ENCODE data around the gene RPTOR.

RPTOR gene

GRCh38 chr17:80824549-80825470, 280.2 kb downstream of the RPTOR start:
- DNase-seq (ENCODE audit: low read depth in 2 of 2, low spot score in 1 of 2) = no peak

DNA sequence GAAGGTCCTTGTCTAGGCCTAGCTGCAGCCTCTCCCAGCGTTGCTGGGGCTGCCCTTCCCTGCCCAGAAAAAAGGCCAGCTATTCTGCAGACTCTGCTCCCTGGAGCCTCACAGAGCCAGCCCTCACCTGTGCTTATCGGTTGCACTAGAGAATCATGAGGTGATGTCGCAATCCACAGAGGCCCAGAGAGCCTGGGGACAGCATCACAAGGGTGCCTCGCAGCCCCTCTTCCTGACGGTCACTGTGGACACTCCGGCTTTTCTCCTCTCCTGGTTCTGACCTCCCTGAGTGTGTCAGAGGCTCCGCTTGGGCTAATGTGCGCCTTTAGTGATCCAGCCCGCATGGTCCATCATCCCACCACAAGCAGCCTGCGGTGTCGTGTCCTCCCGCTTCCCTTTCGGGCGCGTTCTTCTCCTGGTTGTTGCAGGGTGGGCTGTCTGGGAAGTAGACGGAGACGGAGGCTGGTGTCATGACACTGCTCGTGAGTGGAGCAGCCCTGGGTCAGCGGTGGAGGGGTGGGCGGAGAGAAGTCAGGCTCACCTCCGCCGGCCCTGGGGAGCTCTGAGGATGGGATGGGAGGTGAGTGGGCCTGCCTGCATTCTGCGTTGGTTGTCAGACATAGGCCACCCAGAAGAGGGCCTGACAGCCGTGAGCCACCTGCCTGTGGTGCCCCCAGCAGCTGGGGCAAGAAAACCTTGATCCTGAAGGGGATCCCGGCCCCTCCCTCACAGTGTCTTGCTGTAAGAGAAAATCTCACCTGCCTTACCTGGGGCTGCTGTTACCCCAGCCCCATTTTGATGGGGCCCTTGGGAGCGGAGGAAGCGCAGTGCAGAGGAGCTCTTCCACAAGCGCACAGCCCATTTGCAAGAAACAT, 281.1 kb downstream of the RPTOR start:
- DNase-seq (ENCODE audit: low read depth in 2 of 2, low spot score in 1 of 2) = no peak

GRCh38 chr17:80826346-80826954, 281.8 kb downstream of the RPTOR start:
- no peak for DNase-seq (ENCODE audit: low read depth in 2 of 2, low spot score in 1 of 2)

DNA sequence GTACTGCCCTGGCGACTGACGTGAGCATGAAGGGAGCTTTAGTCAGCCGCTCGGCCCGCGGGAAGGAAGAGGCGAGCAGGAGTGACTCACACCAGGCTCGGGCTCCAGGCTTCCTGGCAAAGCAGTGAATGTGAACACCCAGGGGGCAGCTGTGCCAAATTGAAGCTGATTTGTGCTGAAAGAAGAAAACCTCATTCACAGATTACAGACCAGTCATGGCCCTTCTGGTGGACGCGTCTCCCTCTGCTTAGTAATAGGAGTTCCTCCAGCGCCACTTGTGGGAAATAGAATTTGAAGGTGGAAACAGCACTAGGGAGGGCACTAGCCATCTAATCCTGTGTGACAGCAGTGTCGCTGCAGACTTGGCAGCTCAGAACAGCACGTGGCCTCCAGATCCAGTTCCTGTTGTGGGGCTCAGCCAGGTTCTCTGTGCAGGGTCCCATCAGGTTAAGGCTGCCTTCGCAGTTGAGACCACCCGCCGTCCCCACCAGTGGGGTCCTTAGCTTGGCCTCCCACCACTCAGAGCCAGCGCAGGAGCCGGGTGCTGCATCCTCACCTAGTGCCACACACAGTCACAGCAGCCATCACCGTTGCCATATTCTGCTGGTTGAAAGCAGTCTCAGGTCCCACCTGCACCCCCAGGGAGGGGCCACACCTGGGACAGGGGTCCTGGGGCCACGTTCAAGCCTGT, 282.5 kb downstream of the RPTOR start:
- no peak for DNase-seq (ENCODE audit: low read depth in 2 of 2, low spot score in 1 of 2)

DNA sequence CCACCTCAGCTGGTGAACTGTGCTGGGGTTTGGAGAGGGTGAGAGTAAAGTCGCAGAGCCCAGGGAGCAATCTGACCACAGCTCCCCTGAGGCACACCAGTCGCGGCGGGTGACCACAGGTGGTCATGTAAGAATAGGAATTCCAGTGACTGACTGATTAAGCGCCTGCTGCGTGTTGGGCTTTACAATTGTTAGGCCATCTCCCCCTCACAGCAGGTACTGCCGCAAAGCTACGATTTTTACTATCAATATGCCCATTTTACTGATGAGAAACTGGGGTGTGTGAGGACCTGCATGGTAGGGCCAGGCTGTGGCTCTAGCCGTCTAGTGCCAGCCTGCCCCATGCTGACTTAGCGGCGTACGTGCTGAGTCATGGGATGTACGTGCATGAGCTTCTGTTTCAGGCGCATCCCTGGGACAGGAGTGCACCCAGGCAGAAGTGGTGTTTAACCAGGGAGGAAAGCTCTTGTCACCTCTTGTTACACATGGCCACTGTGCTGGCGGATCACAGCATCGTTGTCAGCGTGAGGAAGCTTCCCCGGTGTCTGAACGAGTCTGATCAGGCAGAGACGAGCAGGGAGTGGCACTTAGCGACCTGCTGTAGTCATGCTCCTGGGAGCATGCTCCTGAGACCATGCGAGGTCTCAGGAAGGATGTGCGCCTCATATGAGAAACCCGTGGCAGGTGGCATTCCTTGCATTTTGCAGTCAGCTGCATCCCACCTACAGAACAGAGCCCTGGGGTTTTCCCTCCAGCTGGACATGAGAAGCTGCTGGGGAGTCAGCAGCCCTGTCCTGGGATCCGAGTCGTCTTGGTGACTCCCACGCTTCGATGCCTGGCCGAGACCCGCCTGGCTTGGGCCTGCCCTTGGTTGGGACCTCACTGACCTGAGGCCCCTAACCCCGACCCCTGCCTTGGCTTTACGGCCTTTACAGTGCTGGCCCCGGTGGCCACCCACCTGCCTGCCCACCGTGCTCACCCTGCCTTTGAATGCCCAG, 283.3 kb downstream of the RPTOR start:
- DNase-seq (ENCODE audit: low read depth in 2 of 2, low spot score in 1 of 2) = no peak

GRCh38 chr17:80829166-80829813, 284.7 kb downstream of the RPTOR start:
- DNase-seq (ENCODE audit: low read depth in 2 of 2, low spot score in 1 of 2) = no peak

DNA sequence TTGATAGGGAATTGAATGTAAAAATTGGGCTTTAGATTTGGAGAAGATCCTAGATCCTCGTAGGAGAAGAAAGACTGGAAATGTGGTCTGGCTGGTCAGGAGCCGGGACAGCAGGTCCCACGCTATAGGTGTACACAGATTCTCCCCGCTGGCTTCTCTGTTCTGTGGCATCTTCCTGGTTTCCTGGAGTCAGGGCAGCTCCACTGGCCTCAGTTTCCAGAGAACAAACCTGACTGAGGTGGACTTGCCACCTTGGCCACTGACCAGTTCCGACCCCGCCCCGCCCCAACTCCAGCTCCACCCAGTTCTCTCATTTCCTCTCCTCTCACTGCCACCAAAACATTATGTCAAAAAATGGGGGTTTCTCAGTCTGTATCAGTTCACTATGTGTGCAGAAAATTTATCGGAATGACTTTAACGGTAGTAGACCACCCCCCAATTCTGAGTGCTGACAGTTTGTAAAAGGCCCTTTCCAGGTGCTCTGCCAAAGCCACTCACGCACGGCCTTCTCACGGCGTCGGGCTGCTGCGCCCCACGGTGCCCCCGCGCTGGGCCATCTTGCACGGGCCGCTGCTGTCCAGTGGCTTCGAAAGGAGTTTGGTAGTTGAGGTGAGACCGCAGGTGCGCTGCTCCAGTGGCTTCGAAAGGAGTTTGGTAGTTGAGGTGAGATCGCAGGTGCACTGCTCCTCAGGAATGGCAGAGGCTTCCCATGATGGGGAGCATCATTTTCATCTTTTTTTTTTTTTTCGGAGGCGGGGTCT, 285.6 kb downstream of the RPTOR start:
- DNase-seq (ENCODE audit: low read depth in 2 of 2, low spot score in 1 of 2) = no peak

- no peak for DNase-seq (ENCODE audit: low read depth in 2 of 2, low spot score in 1 of 2)
Observed at GRCh38 chr17:80831491-80831890, 286.9 kb downstream of the RPTOR start.

DNA sequence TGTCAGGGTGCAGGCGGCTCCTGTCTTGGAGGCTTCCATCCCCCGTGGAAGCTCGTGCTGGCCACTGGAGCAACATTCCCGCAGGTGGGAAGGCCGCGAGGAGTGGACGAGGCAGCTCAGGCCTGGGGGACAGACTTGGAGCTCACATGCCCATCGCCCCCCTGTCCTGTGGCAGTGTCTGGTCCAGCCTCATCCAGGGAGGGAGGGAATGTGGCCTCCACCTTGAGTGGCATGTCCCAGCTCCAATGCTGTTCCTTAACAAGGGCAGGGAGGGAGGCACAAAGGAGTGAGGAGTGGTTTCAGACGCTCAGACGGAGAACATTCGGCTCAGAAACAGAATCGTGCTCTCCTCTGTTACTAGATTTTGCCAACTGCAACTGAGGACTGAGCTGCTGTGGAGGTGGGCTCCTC, 287.6 kb downstream of the RPTOR start:
- DNase-seq (ENCODE audit: low read depth in 2 of 2, low spot score in 1 of 2) = no peak

GRCh38 chr17:80832888-80833583, 288.4 kb downstream of the RPTOR start:
- DNase-seq (ENCODE audit: low read depth in 2 of 2, low spot score in 1 of 2) = peak; percentile 51 to 65

- no peak for DNase-seq (ENCODE audit: low read depth in 2 of 2, low spot score in 1 of 2)
Observed at GRCh38 chr17:80833952-80834892, 289.6 kb downstream of the RPTOR start.

GRCh38 chr17:80834893-80835275, 290.2 kb downstream of the RPTOR start:
- no peak for DNase-seq (ENCODE audit: low read depth in 2 of 2, low spot score in 1 of 2)

GRCh38 chr17:80835816-80836657, 291.4 kb downstream of the RPTOR start:
- no peak for DNase-seq (ENCODE audit: low read depth in 2 of 2, low spot score in 1 of 2)

- DNase-seq (ENCODE audit: low read depth in 2 of 2, low spot score in 1 of 2) = no peak
Observed at GRCh38 chr17:80836658-80836965, 292.0 kb downstream of the RPTOR start.

- DNase-seq (ENCODE audit: low read depth in 2 of 2, low spot score in 1 of 2) = no peak
Observed at GRCh38 chr17:80836971-80837481, 292.4 kb downstream of the RPTOR start.

- no peak for DNase-seq (ENCODE audit: low read depth in 2 of 2, low spot score in 1 of 2)
Observed at GRCh38 chr17:80837711-80838110, 293.1 kb downstream of the RPTOR start.
